A549 (cell line): ENCODE measurements around the gene HOXD8.

Experiments used
- CHD4 ChIP-seq: fragments of 200-600 bp; sonication (generic); IDR thresholded peaks from 2 replicates; pipeline ENCODE4 v1.6.1; 2016; ENCODE audit warnings: antibody characterized with exemption, mild to moderate bottlenecking, borderline replicate concordance
- HOXA7 ChIP-seq: fragments of 250-450 bp; sonication (Bioruptor Pico); IDR thresholded peaks from 2 replicates; pipeline ENCODE4 v1.5.0; 2020; ENCODE audit warnings: mild to moderate bottlenecking, moderate library complexity
- KDM1A ChIP-seq: fragments of 200-600 bp; sonication (generic); IDR thresholded peaks from 2 replicates; pipeline ENCODE4 v1.6.1; 2016; ENCODE audit warnings: low read depth, mild to moderate bottlenecking
- MYC ChIP-seq: IDR thresholded peaks from 2 replicates; pipeline ENCODE4 v1.6.1; 2012; ENCODE audit warnings: mild to moderate bottlenecking, inconsistent platforms, low read length, improper control_type of control experiment, borderline replicate concordance
- POLR2A ChIP-seq: IDR thresholded peaks from 2 replicates; pipeline ENCODE4 v1.6.1; 2012; ENCODE audit warnings: mild to moderate bottlenecking, low read length
- RAD21 ChIP-seq, 2 experiments: fragments of >200 bp in 1 of 2; sonication (Bioruptor Twin) in 1 of 2; formaldehyde crosslinking in 1 of 2; IDR thresholded peaks in 1 of 2; conservative IDR thresholded peaks in 1 of 2; 2 replicates in 1 of 2; 3 replicates in 1 of 2; pipeline ENCODE4 v1.6.1; 2012 to 2018; ENCODE audit warnings: inconsistent platforms in 1 of 2
- TF ChIP-seq, protein P1 (sequence below): fragments of >200 bp; sonication (Bioruptor Twin); formaldehyde crosslinking; IDR thresholded peaks from 3 replicates; pipeline ENCODE4 v1.5.1; 2016
- TF ChIP-seq, protein P2 (sequence below): fragments of 250-450 bp; sonication (Bioruptor Pico); IDR thresholded peaks from 2 replicates; pipeline ENCODE4 v1.5.0; 2021; ENCODE audit warnings: mild to moderate bottlenecking, moderate library complexity, borderline replicate concordance
- TF ChIP-seq, protein P3 (sequence below): IDR thresholded peaks from 2 replicates; pipeline ENCODE4 v1.6.1; 2012
- TF ChIP-seq, protein P4 (sequence below): fragments of >200 bp; sonication (Bioruptor Twin); formaldehyde crosslinking; IDR thresholded peaks from 3 replicates; pipeline ENCODE4 v1.6.1; 2016

DNA sequence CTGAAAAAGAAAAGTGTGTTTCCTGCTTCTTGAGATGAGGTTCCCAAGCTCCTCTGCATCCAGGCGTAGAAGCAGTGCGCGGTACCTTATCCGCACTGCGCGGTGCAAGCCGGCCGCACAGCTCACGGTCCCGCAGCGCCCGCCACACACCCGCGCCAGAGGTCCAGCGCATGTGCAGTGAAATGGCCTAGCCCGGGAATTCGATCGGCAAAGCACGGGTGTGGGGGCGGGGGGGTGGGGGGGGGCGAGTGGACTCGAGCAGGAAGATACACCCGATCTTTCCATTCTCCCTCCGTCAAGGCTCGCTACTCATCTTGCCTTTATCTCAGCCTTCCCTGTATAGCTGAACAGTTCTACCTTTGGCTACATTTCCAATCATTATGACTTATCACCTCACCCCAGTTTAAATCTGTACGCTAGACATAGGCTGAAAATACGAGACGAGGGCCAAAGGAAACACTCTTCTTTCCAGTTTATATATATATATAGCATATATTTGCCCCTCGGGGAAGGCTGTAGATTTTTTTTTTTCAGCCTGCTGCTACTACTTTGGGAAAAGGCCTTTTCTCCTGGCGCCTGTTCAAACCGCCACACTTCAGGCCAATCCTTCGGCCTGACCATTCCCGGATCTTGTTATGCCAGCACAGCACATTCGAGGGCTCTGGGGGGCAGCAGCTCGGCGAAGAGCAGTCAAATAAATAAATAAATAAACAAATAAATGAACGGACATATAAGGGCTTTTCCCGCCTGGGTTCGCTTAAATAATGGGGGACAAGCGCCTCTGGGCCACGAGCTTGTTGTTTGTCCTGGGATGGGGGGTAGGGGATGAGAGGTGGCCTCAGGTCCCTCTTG, 10.4 kb downstream of the HOXD8 start:
- TF ChIP-seq, protein P1, sequence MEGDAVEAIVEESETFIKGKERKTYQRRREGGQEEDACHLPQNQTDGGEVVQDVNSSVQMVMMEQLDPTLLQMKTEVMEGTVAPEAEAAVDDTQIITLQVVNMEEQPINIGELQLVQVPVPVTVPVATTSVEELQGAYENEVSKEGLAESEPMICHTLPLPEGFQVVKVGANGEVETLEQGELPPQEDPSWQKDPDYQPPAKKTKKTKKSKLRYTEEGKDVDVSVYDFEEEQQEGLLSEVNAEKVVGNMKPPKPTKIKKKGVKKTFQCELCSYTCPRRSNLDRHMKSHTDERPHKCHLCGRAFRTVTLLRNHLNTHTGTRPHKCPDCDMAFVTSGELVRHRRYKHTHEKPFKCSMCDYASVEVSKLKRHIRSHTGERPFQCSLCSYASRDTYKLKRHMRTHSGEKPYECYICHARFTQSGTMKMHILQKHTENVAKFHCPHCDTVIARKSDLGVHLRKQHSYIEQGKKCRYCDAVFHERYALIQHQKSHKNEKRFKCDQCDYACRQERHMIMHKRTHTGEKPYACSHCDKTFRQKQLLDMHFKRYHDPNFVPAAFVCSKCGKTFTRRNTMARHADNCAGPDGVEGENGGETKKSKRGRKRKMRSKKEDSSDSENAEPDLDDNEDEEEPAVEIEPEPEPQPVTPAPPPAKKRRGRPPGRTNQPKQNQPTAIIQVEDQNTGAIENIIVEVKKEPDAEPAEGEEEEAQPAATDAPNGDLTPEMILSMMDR: no peak
- TF ChIP-seq KDM1A (no peak), POLR2A (no peak), CHD4 (no peak), HOXA7 (CRISPR knock-in tag) (no peak), MYC (no peak), RAD21 (conservative IDR thresholded peaks at IDR 0.05 in 1 of 2, IDR thresholded peaks at IDR 0.05 in 1 of 2) (no peak)
- TF ChIP-seq, protein P2, sequence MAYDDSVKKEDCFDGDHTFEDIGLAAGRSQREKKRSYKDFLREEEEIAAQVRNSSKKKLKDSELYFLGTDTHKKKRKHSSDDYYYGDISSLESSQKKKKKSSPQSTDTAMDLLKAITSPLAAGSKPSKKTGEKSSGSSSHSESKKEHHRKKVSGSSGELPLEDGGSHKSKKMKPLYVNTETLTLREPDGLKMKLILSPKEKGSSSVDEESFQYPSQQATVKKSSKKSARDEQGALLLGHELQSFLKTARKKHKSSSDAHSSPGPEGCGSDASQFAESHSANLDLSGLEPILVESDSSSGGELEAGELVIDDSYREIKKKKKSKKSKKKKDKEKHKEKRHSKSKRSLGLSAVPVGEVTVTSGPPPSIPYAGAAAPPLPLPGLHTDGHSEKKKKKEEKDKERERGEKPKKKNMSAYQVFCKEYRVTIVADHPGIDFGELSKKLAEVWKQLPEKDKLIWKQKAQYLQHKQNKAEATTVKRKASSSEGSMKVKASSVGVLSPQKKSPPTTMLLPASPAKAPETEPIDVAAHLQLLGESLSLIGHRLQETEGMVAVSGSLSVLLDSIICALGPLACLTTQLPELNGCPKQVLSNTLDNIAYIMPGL (CRISPR knock-in tag): no peak
- TF ChIP-seq, protein P3, sequence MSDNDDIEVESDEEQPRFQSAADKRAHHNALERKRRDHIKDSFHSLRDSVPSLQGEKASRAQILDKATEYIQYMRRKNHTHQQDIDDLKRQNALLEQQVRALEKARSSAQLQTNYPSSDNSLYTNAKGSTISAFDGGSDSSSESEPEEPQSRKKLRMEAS: no peak
- TF ChIP-seq, protein P4, sequence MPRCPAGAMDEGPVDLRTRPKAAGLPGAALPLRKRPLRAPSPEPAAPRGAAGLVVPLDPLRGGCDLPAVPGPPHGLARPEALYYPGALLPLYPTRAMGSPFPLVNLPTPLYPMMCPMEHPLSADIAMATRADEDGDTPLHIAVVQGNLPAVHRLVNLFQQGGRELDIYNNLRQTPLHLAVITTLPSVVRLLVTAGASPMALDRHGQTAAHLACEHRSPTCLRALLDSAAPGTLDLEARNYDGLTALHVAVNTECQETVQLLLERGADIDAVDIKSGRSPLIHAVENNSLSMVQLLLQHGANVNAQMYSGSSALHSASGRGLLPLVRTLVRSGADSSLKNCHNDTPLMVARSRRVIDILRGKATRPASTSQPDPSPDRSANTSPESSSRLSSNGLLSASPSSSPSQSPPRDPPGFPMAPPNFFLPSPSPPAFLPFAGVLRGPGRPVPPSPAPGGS: no peak
